Measurements from ENCODE around the gene TRIM47.

The TRIM47 gene

DNA sequence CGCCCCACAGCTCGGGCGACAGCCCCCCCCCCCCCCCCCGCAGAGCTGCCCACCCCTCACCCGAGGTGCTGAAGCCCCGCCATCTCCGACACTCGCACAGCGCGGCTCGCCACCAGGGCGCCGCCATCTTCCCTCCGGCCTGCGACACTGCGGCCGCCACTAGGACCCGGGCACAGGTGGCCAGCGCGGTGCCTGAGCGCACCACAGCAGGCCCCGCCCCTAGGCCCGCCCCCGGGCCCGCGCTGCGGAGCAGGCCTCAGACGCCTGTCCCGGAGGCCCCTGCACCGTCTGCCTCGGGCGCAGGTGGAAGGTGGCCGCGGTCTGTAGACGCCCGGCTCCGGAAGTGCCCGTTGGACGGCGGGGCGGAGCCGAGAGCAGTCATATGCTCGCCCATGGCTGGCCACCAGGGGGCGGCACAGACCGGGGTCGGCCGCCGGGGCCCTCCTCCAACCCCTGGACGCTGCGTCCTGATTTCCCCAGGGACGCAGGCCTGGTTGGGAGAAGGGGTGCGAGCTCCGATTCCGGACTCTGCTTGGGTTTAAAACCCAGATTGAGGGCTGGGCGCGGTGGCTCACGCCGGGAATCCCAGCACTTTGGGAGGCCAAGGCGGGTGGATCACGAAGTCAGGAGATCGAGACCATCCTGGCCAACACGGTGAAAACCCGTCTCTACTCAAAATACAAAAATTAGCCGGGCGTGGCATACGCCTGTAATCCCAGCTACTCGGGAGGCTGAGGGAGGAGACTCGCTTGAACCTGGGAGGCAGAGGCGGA, 26.6 kb upstream of the TRIM47 start, which contains the start of gene MRPL38:
TSS of gene MRPL38 (minus strand) at position 136 of the 773 bp plus-strand sequence. CDS start at position 127, 9 bp downstream.
- peak within 1 kb of the TSS; percentile 79 for H3K4me3 ChIP-seq (ENCODE audit: low read depth, low read length)
- DNase-seq (ENCODE audit: low read depth) = peak; percentile 97
- TF ChIP-seq, protein P1, sequence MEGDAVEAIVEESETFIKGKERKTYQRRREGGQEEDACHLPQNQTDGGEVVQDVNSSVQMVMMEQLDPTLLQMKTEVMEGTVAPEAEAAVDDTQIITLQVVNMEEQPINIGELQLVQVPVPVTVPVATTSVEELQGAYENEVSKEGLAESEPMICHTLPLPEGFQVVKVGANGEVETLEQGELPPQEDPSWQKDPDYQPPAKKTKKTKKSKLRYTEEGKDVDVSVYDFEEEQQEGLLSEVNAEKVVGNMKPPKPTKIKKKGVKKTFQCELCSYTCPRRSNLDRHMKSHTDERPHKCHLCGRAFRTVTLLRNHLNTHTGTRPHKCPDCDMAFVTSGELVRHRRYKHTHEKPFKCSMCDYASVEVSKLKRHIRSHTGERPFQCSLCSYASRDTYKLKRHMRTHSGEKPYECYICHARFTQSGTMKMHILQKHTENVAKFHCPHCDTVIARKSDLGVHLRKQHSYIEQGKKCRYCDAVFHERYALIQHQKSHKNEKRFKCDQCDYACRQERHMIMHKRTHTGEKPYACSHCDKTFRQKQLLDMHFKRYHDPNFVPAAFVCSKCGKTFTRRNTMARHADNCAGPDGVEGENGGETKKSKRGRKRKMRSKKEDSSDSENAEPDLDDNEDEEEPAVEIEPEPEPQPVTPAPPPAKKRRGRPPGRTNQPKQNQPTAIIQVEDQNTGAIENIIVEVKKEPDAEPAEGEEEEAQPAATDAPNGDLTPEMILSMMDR (IDR thresholded peaks at IDR 0.05; ENCODE audit: low read depth, low read length) = peak; percentile 63
- TF ChIP-seq, protein P2, sequence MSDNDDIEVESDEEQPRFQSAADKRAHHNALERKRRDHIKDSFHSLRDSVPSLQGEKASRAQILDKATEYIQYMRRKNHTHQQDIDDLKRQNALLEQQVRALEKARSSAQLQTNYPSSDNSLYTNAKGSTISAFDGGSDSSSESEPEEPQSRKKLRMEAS (IDR thresholded peaks at IDR 0.05; ENCODE audit: low read depth, low read length) = peak; percentile 84
- peak; percentile 84 for TF ChIP-seq MYC (IDR thresholded peaks at IDR 0.05; ENCODE audit: low read depth, low read length)
- peak; percentile 57 for TF ChIP-seq POLR2A (IDR thresholded peaks at IDR 0.05; ENCODE audit: extremely low read depth, insufficient read length)

DNA sequence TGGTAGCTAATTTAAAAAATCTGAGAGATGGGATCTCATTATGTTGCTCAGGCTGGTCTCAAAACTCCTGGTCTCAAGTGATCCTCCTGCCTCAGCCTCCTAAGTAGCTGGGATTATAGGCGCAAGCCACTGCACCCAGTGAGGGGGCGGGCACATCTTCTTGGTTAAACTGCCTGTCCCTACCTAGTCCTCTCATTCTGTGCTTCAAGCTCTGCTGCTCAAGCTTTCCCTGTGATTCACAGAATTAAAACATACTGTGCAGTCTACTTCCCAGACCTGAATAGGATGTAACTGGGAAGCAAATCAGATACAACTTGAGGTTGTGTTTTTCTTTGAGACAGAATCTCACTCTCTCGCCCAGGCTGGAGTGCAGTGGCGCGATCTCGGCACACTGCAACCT, 24.0 kb upstream of the TRIM47 start:
- DNase-seq (ENCODE audit: low read depth) = no peak
- TF ChIP-seq POLR2A (IDR thresholded peaks at IDR 0.05; ENCODE audit: extremely low read depth, insufficient read length) (no peak), MYC (IDR thresholded peaks at IDR 0.05; ENCODE audit: low read depth, low read length) (no peak)
- TF ChIP-seq, protein P1 (IDR thresholded peaks at IDR 0.05; ENCODE audit: low read depth, low read length) = no peak
- TF ChIP-seq, protein P2 (IDR thresholded peaks at IDR 0.05; ENCODE audit: low read depth, low read length) = no peak
- H3K4me3 ChIP-seq (ENCODE audit: low read depth, low read length) = no peak overlapping the region

DNA sequence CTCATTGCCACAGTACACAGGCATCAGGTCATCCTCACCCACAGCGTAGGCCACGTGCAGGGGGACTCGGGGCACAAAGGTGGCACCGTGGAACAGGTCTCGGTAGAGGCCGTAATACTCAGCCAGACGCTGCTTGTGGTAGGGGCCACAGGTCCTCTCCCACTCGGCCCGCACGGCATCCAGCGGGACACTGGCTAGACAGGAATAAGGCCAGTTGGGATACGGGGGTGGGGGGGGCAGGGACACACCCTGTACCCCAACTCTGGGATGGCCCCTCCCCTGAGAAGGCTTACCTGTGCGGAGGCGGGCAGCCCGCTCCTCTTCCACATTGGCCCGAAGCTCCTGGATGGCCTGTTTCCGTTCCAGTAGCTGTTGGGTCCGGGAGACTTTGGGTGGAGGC, 23.3 kb upstream of the TRIM47 start:
- DNase-seq (ENCODE audit: low read depth) = no peak
- no peak overlapping the region for H3K4me3 ChIP-seq (ENCODE audit: low read depth, low read length)
- TF ChIP-seq, protein P2 (IDR thresholded peaks at IDR 0.05; ENCODE audit: low read depth, low read length) = no peak
- TF ChIP-seq MYC (IDR thresholded peaks at IDR 0.05; ENCODE audit: low read depth, low read length) (no peak), POLR2A (IDR thresholded peaks at IDR 0.05; ENCODE audit: extremely low read depth, insufficient read length) (no peak)
- TF ChIP-seq, protein P1 (IDR thresholded peaks at IDR 0.05; ENCODE audit: low read depth, low read length) = no peak

DNA sequence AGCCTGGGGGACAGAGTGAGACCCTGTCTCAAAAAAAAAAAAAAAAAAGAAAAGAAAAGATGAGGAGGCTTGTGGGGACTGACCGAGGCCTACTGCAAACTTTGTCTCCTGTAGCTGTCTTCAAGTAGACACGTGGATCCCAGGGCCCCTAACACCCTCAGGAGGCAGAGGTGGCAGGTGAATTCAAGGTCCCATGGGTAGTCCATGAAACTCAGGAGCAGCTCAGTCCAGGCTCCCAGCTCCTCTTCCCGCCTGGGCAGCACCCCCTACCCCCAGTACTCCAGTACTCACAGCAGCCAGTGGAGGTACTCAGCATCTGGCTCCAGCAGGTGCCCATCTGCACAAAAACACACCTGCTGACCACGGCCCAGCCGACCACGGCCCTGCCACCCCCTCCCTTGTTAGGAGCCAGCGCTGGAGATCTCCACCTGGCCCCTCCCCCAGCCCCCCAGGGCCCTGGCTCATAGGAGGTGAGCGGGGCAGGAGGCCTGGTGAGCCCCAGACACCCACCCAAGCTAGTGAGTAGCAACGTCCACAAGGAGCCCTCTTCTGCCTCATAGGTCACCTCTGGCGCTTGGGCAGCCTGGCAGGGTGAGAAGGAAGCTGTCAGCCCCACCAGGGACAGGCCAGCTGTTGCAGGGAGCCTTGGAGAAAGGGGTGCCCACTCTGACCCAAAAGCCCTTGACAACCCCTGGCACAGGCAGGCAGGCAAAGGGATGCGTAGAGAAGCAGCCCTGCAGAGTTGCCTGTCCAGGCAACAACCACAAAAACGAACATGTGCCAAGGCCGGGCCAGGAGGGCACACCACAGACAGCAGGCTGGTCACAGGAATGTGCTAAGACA, 22.5 kb upstream of the TRIM47 start:
- no peak overlapping the region for H3K4me3 ChIP-seq (ENCODE audit: low read depth, low read length)
- TF ChIP-seq, protein P1 (IDR thresholded peaks at IDR 0.05; ENCODE audit: low read depth, low read length) = no peak
- TF ChIP-seq POLR2A (IDR thresholded peaks at IDR 0.05; ENCODE audit: extremely low read depth, insufficient read length) = no peak
- TF ChIP-seq, protein P2 (IDR thresholded peaks at IDR 0.05; ENCODE audit: low read depth, low read length) = no peak
- TF ChIP-seq MYC (IDR thresholded peaks at IDR 0.05; ENCODE audit: low read depth, low read length) = no peak
- no peak for DNase-seq (ENCODE audit: low read depth)

DNA sequence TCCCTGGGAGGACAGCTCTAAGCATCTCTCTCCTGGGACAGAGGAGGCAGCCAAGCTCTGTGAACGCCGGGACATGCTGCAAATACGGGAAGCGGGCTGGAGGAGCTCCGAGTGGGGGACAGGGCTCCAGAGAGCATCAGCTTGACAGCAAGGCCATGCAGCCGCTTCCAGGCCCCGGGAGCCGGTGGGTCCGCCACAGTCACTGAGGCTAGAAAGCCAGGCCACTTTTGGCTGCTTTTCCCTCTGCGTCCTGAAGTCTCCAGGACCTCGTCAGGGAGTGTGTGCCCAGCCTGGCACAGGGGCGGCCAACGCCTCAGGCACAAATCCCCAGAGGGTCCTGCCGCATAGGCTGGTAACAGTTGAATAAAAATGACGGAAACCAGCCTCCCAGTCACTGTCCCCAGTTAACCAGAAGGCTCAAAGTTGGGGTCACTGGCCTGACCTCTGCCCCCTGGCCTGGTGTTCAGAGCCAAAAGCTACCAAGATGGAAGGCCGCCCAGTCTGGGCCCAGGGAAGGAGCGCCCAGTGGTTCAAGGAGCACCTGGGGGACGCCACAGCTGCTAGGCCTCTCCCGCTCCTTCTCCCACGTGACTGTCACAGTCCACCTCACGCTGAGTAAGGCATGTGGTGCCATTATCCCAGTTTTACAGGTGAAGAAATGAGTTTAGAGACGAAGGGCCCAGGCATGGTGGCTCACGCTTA, 21.5 kb upstream of the TRIM47 start:
- TF ChIP-seq MYC (IDR thresholded peaks at IDR 0.05; ENCODE audit: low read depth, low read length) (no peak), POLR2A (IDR thresholded peaks at IDR 0.05; ENCODE audit: extremely low read depth, insufficient read length) (no peak)
- TF ChIP-seq, protein P1 (IDR thresholded peaks at IDR 0.05; ENCODE audit: low read depth, low read length) = no peak
- TF ChIP-seq, protein P2 (IDR thresholded peaks at IDR 0.05; ENCODE audit: low read depth, low read length) = no peak
- no peak for DNase-seq (ENCODE audit: low read depth)
- H3K4me3 ChIP-seq (ENCODE audit: low read depth, low read length) = no peak overlapping the region

All from NB4 (cell line).